Measurements from ENCODE around the gene PROC. TPM values are rescaled to one million over a fixed set of nuclear protein-coding genes. Genes with fewer than 3 reads are reported as not detected.

PROC gene
- total RNA-seq, 1 donor from 2014 or later, result not detected

GRCh38 chr2:127454595-127455565, 36.7 kb downstream of the PROC start:
- DNase-seq (ENCODE audit: low spot score), result no peak

GRCh38 chr2:127455566-127456493, 37.6 kb downstream of the PROC start:
- DNase-seq (ENCODE audit: low spot score), result no peak

- no peak for DNase-seq (ENCODE audit: low spot score)
Observed at GRCh38 chr2:127456960-127457359, 38.7 kb downstream of the PROC start.

GRCh38 chr2:127462461-127462860, 44.2 kb downstream of the PROC start:
- DNase-seq (ENCODE audit: low spot score), result no peak

- no peak for DNase-seq (ENCODE audit: low spot score)
Observed at GRCh38 chr2:127463155-127463991, 45.1 kb downstream of the PROC start.

GRCh38 chr2:127464470-127465257, 46.4 kb downstream of the PROC start:
- DNase-seq (ENCODE audit: low spot score), result no peak

- no peak for DNase-seq (ENCODE audit: low spot score)
Observed at GRCh38 chr2:127465258-127465657, 47.0 kb downstream of the PROC start.

- no peak for DNase-seq (ENCODE audit: low spot score)
Observed at GRCh38 chr2:127469051-127469450, 50.8 kb downstream of the PROC start.

GRCh38 chr2:127469974-127470373, 51.7 kb downstream of the PROC start:
- no peak for DNase-seq (ENCODE audit: low spot score)

- no peak for DNase-seq (ENCODE audit: low spot score)
Observed at GRCh38 chr2:127471286-127471988, 53.2 kb downstream of the PROC start.

GRCh38 chr2:127472268-127472667, 54.0 kb downstream of the PROC start:
- DNase-seq (ENCODE audit: low spot score), result no peak

- DNase-seq (ENCODE audit: low spot score), result no peak
Observed at GRCh38 chr2:127475788-127476187, 57.6 kb downstream of the PROC start.

Small RNA genes lying within 50 kb of the gene (microRNA-seq; reads per million reads assigned to microRNA genes)
- gene MIR4783 (ENCODE audit: borderline number of aligned reads), result not detected

Other genes starting within 250 kb of the PROC start
- gene CYP27C1, start 198.1 kb upstream of the PROC start, total RNA-seq, result 1.1 TPM
- 36.3 TPM for gene ERCC3, start 124.3 kb upstream of the PROC start, total RNA-seq
- 62.0 TPM for gene MAP3K2, start 30.5 kb upstream of the PROC start, total RNA-seq
- gene IWS1, start 108.1 kb downstream of the PROC start, total RNA-seq, result 39.1 TPM
- gene MYO7B, start 117.3 kb downstream of the PROC start, total RNA-seq, result 2.1 TPM
- gene GPR17, start 227.7 kb downstream of the PROC start, total RNA-seq, result not detected